ENCODE measurements around the gene SPDYE1.
A peak's percentile ranks its signal among the peaks of the same experiment; 100 is the strongest.
"Not testable (repeated sequence)": the region's sequence is repeated elsewhere in the genome, so short reads cannot be mapped to it uniquely, and the experiment has no call there.

The SPDYE1 gene

DNA sequence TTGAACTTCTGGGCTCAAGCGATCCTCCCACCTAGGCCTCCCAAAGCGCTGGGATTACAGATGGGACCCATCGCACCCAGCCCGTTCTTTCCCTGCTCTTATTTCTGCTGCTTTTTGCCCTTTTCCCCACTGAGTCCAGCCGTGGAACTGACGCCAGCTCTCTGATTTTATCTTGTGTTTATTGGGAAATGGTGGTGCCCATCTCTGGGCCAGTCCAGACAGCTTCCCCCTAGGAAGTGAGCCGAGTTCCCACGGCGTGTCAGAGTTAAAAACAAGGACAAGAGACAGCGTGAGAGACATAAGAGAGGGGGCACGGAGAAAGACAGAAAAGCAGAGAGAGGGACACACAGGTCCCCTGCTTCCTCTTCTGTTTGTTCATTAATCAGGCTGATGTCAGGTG lies 19.6 kb upstream of the SPDYE1 start:
- H3K9me3 ChIP-seq; DNase-seq (ENCODE audit: low spot score in 2 of 2); H3K36me3 ChIP-seq (replicated peaks); in situ Hi-C loops (cut with MboI; ENCODE audit: low sequenced_read_pairs); H3K4me3 ChIP-seq; H3K4me1 ChIP-seq; H3K27me3 ChIP-seq (ENCODE audit: low read depth): not testable (repeated sequence)

- H3K4me1 ChIP-seq; H3K27me3 ChIP-seq (ENCODE audit: low read depth); DNase-seq (ENCODE audit: low spot score in 2 of 2); in situ Hi-C loops (cut with MboI; ENCODE audit: low sequenced_read_pairs); H3K9me3 ChIP-seq; H3K4me3 ChIP-seq; H3K36me3 ChIP-seq (replicated peaks): not testable (repeated sequence)
These were observed 14.8 kb upstream of the SPDYE1 start for GRCh38 chr7:43982848-43983247.

DNA sequence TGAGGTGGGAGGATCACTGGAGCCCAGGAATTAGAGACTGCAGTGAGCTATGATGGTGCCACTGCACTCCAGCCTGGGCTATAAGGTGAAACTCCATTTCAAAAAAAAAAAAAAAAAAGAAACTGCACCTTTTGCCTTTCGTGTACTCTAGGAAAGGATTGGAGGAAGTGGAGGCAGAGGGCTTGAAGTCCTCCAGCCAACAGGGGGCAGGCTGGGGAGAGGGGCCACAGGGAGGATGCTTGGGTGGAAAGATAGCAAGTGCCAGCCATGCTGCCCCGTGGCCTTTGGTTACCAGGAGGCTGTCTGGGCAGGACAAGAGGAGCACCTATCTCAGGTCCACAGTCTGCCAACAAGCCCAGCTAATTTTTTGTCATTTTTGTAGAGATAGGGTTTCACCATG lies 14.0 kb upstream of the SPDYE1 start:
- in situ Hi-C loops (cut with MboI; ENCODE audit: low sequenced_read_pairs); DNase-seq (ENCODE audit: low spot score in 2 of 2); H3K36me3 ChIP-seq (replicated peaks); H3K4me1 ChIP-seq; H3K9me3 ChIP-seq; H3K4me3 ChIP-seq; H3K27me3 ChIP-seq (ENCODE audit: low read depth): not testable (repeated sequence)

GRCh38 chr7:43985904-43986864 lies 11.5 kb upstream of the SPDYE1 start:
- H3K36me3 ChIP-seq (replicated peaks); in situ Hi-C loops (cut with MboI; ENCODE audit: low sequenced_read_pairs); H3K4me1 ChIP-seq; H3K9me3 ChIP-seq; H3K27me3 ChIP-seq (ENCODE audit: low read depth); H3K4me3 ChIP-seq: not testable (repeated sequence)
- DNase-seq (ENCODE audit: low spot score in 2 of 2): peak; percentile 28 to 96

GRCh38 chr7:43987476-43987875 lies 10.2 kb upstream of the SPDYE1 start:
- DNase-seq (ENCODE audit: low spot score in 2 of 2); H3K4me3 ChIP-seq; H3K36me3 ChIP-seq (replicated peaks); H3K4me1 ChIP-seq; H3K9me3 ChIP-seq; in situ Hi-C loops (cut with MboI; ENCODE audit: low sequenced_read_pairs); H3K27me3 ChIP-seq (ENCODE audit: low read depth): not testable (repeated sequence)

GRCh38 chr7:43990011-43990585 lies 7.6 kb upstream of the SPDYE1 start:
- H3K4me1 ChIP-seq; in situ Hi-C loops (cut with MboI; ENCODE audit: low sequenced_read_pairs); H3K4me3 ChIP-seq; H3K27me3 ChIP-seq (ENCODE audit: low read depth); H3K36me3 ChIP-seq (replicated peaks); H3K9me3 ChIP-seq; DNase-seq (ENCODE audit: low spot score in 2 of 2): not testable (repeated sequence)

- DNase-seq (ENCODE audit: low spot score in 2 of 2); in situ Hi-C loops (cut with MboI; ENCODE audit: low sequenced_read_pairs); H3K4me3 ChIP-seq; H3K9me3 ChIP-seq; H3K27me3 ChIP-seq (ENCODE audit: low read depth); H3K36me3 ChIP-seq (replicated peaks); H3K4me1 ChIP-seq: not testable (repeated sequence)
These were observed 6.9 kb upstream of the SPDYE1 start for GRCh38 chr7:43990829-43991228.

- H3K36me3 ChIP-seq (replicated peaks): not testable (repeated sequence)
These were observed 4.8 kb upstream of the SPDYE1 start for GRCh38 chr7:43992896-43993295.

GRCh38 chr7:43994681-43995080 lies 3.0 kb upstream of the SPDYE1 start:
- in situ Hi-C loops (cut with MboI; ENCODE audit: low sequenced_read_pairs); DNase-seq (ENCODE audit: low spot score in 2 of 2); H3K4me1 ChIP-seq; H3K4me3 ChIP-seq; H3K27me3 ChIP-seq (ENCODE audit: low read depth); H3K9me3 ChIP-seq; H3K36me3 ChIP-seq (replicated peaks): not testable (repeated sequence)

More at GRCh38 chr7:43992896-43993295, 4.8 kb upstream of the SPDYE1 start:
- H3K9me3 ChIP-seq; H3K27me3 ChIP-seq (ENCODE audit: low read depth); H3K4me3 ChIP-seq; DNase-seq (ENCODE audit: low spot score in 2 of 2); H3K4me1 ChIP-seq; in situ Hi-C loops (cut with MboI; ENCODE audit: low sequenced_read_pairs): not testable (repeated sequence)

GRCh38 chr7:44012081-44012480 lies 14.4 kb downstream of the SPDYE1 start:
- H3K9me3 ChIP-seq; H3K4me3 ChIP-seq; in situ Hi-C loops (cut with MboI; ENCODE audit: low sequenced_read_pairs): not testable (repeated sequence)

GRCh38 chr7:44015090-44015489 lies 17.4 kb downstream of the SPDYE1 start:
- H3K36me3 ChIP-seq (replicated peaks); H3K4me3 ChIP-seq; H3K4me1 ChIP-seq; H3K27me3 ChIP-seq (ENCODE audit: low read depth); H3K9me3 ChIP-seq; DNase-seq (ENCODE audit: low spot score in 2 of 2); in situ Hi-C loops (cut with MboI; ENCODE audit: low sequenced_read_pairs): not testable (repeated sequence)

More at GRCh38 chr7:44012081-44012480, 14.4 kb downstream of the SPDYE1 start:
- H3K4me1 ChIP-seq; DNase-seq (ENCODE audit: low spot score in 2 of 2); H3K36me3 ChIP-seq (replicated peaks); H3K27me3 ChIP-seq (ENCODE audit: low read depth): not testable (repeated sequence)

- DNase-seq (ENCODE audit: low spot score in 2 of 2): peak; percentile 85 to 98
- H3K4me1 ChIP-seq; in situ Hi-C loops (cut with MboI; ENCODE audit: low sequenced_read_pairs); H3K27me3 ChIP-seq (ENCODE audit: low read depth); H3K9me3 ChIP-seq; H3K36me3 ChIP-seq (replicated peaks): not testable (repeated sequence)
- peak overlapping the region; percentile 87 for H3K4me3 ChIP-seq
These were observed 21.4 kb downstream of the SPDYE1 start for GRCh38 chr7:44018857-44019807.

GRCh38 chr7:44019825-44020224 lies 22.1 kb downstream of the SPDYE1 start:
- H3K36me3 ChIP-seq (replicated peaks); H3K9me3 ChIP-seq; in situ Hi-C loops (cut with MboI; ENCODE audit: low sequenced_read_pairs); H3K27me3 ChIP-seq (ENCODE audit: low read depth); DNase-seq (ENCODE audit: low spot score in 2 of 2); H3K4me1 ChIP-seq; H3K4me3 ChIP-seq: not testable (repeated sequence)

- H3K36me3 ChIP-seq (replicated peaks); H3K27me3 ChIP-seq (ENCODE audit: low read depth); H3K9me3 ChIP-seq; H3K4me3 ChIP-seq; in situ Hi-C loops (cut with MboI; ENCODE audit: low sequenced_read_pairs); DNase-seq (ENCODE audit: low spot score in 2 of 2); H3K4me1 ChIP-seq: not testable (repeated sequence)
These were observed 24.4 kb downstream of the SPDYE1 start for GRCh38 chr7:44022069-44022468.

Measured in HAP-1 (cell line).